SK-N-MC (cell line): ENCODE results near the gene PDSS2.

Source experiments
- DNase-seq: peaks from one replicate; pipeline ENCODE4 v3.0.0-alpha.2; 2011; ENCODE audit warnings: low read depth, low spot score
- H3K27ac ChIP-seq: fragments of 200-600 bp; sonication (generic); 2 replicates; pipeline ENCODE4 v1.5.1; 2016; ENCODE audit warnings: mixed run types
- H3K36me3 ChIP-seq: fragments of 200-600 bp; sonication (generic); 2 replicates; pipeline ENCODE4 v1.6.1; 2017; ENCODE audit warnings: antibody characterized with exemption, low read length, mixed read lengths; ENCODE audit not compliant: insufficient read depth
- H3K4me3 ChIP-seq: fragments of 200-600 bp; sonication (generic); 2 replicates; pipeline ENCODE4 v1.5.1; 2016
- H3K9ac ChIP-seq: fragments of 200-600 bp; sonication (generic); 2 replicates; pipeline ENCODE4 v1.8.0; 2017; ENCODE audit warnings: mixed run types, mixed read lengths; ENCODE audit not compliant: insufficient read length
- H3K9me3 ChIP-seq: fragments of 200-600 bp; sonication (generic); 2 replicates; pipeline ENCODE4 v1.6.1; 2017; ENCODE audit warnings: low read depth, mild to moderate bottlenecking, antibody characterized with exemption, low read length, moderate library complexity, mixed read lengths
- EZH2 ChIP-seq: fragments of 200-600 bp; sonication (generic); IDR thresholded peaks from one replicate; pipeline ENCODE4 v1.6.1; 2017; ENCODE audit warnings: antibody characterized with exemption
- FOXP2 ChIP-seq: optimal IDR thresholded peaks from 2 replicates; pipeline ENCODE3; 2011; ENCODE audit warnings: mild to moderate bottlenecking, moderate library complexity; ENCODE audit not compliant: insufficient read depth; ENCODE audit errors: extremely low read length, control extremely low read depth
- POLR2AphosphoS5 ChIP-seq: IDR thresholded peaks from 2 replicates; pipeline ENCODE4 v1.6.1; 2012; ENCODE audit warnings: mild to moderate bottlenecking, low read depth, low read length, borderline replicate concordance

The PDSS2 gene

GRCh38 chr6:107248147-107248546 is 211.2 kb downstream of the PDSS2 start:
- H3K27ac ChIP-seq, result no peak overlapping the region
- no peak overlapping the region for H3K4me3 ChIP-seq
- DNase-seq, result no peak
- no peak overlapping the region for H3K9ac ChIP-seq
- no peaks in the 10 kb centered on the region for H3K9me3 ChIP-seq
- TF ChIP-seq POLR2AphosphoS5, result no peak
- TF ChIP-seq FOXP2, result no peak
- TF ChIP-seq EZH2, result no peak
- H3K36me3 ChIP-seq, result no peaks in the 10 kb centered on the region

GRCh38 chr6:107246972-107247615 is 212.3 kb downstream of the PDSS2 start:
- no peak overlapping the region for H3K4me3 ChIP-seq
- H3K9me3 ChIP-seq, result no peaks in the 10 kb centered on the region
- H3K9ac ChIP-seq, result no peak overlapping the region
- no peak overlapping the region for H3K27ac ChIP-seq
- no peaks in the 10 kb centered on the region for H3K36me3 ChIP-seq
- TF ChIP-seq FOXP2 (no peak), POLR2AphosphoS5 (no peak), EZH2 (no peak)
- DNase-seq, result no peak

GRCh38 chr6:107246249-107246971 is 213.0 kb downstream of the PDSS2 start:
- Histone ChIP-seq H3K9me3 (no peaks in the 10 kb centered on the region), H3K9ac (no peak overlapping the region), H3K36me3 (no peaks in the 10 kb centered on the region), H3K27ac (no peak overlapping the region), H3K4me3 (no peak overlapping the region)
- TF ChIP-seq POLR2AphosphoS5, result no peak
- no peak for DNase-seq

- no peaks in the 10 kb centered on the region for H3K36me3 ChIP-seq
- H3K9me3 ChIP-seq, result no peaks in the 10 kb centered on the region
- TF ChIP-seq EZH2 (no peak), FOXP2 (no peak), POLR2AphosphoS5 (no peak)
- H3K27ac ChIP-seq, result no peak overlapping the region
- no peak overlapping the region for H3K4me3 ChIP-seq
- no peak overlapping the region for H3K9ac ChIP-seq
- DNase-seq, result no peak
Observed at GRCh38 chr6:107244742-107245480, 214.5 kb downstream of the PDSS2 start.

GRCh38 chr6:107244082-107244741 is 215.2 kb downstream of the PDSS2 start:
- no peak overlapping the region for H3K4me3 ChIP-seq
- TF ChIP-seq POLR2AphosphoS5 (no peak), EZH2 (no peak), FOXP2 (no peak)
- H3K36me3 ChIP-seq, result no peaks in the 10 kb centered on the region
- H3K9ac ChIP-seq, result no peak overlapping the region
- H3K9me3 ChIP-seq, result no peaks in the 10 kb centered on the region
- DNase-seq, result no peak
- no peak overlapping the region for H3K27ac ChIP-seq

- no peak for DNase-seq
- Histone ChIP-seq H3K4me3 (no peak overlapping the region), H3K27ac (no peak overlapping the region), H3K36me3 (no peaks in the 10 kb centered on the region), H3K9ac (no peak overlapping the region), H3K9me3 (no peaks in the 10 kb centered on the region)
- no peak for TF ChIP-seq POLR2AphosphoS5
- no peak for TF ChIP-seq EZH2
- TF ChIP-seq FOXP2, result no peak
Observed at GRCh38 chr6:107243471-107243870, 215.9 kb downstream of the PDSS2 start.

- H3K27ac ChIP-seq, result no peak overlapping the region
- H3K4me3 ChIP-seq, result no peak overlapping the region
- no peak for TF ChIP-seq FOXP2
- no peak for TF ChIP-seq POLR2AphosphoS5
- no peak for TF ChIP-seq EZH2
- no peak overlapping the region for H3K9ac ChIP-seq
- H3K36me3 ChIP-seq, result peaks cover 7% of the 10 kb centered on the region; the same call in 1 of the 2 replicates
- no peak for DNase-seq
- no peaks in the 10 kb centered on the region; the same call in 1 of the 2 replicates for H3K9me3 ChIP-seq
Observed at GRCh38 chr6:107237992-107238660, 221.2 kb downstream of the PDSS2 start.
